ENCODE measurements around the gene TCTN1.
"Not testable (repeated sequence)": the region's sequence is repeated elsewhere in the genome, so short reads cannot be mapped to it uniquely, and the experiment has no call there.

TCTN1 gene

DNA sequence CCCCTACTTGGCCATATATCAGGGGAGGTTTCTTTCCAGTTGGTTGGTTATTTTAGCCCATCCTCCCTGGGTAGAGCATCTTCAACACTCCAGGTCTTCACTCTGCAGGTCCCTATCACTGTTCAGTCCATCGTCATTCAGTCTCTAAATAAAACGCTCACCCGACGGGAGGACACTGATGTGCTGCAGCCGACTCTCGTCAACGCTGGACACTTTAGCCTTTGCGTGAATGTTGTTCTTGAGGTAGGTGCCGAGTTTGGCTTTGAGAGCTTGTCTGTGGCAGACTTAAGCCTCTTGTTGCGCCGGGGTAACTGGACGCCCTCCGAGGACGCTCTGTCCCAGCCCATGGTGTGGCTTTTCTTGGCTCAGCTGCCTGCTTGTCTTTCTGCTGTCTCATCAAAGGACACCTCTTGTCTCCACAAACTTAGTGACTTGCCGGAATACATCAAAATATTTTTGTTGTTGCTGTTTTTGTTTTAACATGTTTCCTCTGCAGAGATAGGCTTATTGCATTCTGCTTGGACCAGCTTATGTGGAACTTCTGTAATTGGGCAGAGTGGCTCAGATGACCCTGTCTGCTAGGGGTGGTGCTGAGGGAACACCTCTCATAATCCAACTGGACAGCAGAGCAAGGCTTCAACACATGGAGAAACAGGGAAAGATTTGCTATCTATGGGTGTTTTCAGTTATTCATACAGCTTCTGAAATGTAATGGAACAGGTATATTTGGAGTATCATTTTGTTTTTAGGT is 26.5 kb downstream of the TCTN1 start:
- no peak for DNase-seq

DNA sequence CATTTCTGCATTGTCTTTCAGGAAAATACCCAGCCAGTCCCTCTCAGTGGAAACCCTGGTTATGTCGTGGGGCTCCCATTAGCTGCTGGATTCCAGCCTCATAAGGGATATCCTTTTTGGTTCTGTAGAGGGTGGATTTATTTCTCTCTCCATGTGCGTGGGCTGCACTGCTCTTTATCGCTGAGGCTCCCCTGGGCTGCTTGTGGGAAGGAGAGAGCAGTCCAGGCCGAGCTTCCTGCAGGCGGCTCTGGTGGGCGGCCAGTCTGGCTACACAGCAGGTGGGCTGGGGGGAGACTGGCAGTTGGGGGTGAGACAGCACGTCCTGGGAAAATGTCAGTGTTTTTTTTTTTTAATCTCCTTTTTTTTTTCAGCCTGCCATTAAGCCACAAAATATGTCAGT is 27.6 kb downstream of the TCTN1 start:
- no peak for DNase-seq

DNA sequence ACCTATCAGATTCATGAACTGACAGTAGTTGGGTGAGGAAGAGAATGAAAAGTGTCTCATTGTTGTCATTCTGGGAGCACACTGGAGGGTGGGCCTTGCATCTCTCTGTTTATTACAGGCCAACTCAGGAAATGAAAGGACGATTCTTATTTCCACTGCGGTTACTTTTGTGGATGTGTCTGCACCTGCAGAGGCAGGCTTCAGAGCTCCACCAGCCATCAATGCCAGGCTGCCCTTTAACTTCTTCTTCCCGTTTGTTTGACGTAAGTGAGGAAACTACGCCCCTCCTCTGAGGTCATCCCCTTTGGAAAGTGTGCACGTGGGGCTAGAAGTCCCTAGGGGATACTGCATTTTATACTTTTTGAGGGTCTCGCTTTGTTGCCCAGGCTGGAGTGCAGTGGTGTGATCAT is 33.7 kb downstream of the TCTN1 start:
- DNase-seq = no peak

DNA sequence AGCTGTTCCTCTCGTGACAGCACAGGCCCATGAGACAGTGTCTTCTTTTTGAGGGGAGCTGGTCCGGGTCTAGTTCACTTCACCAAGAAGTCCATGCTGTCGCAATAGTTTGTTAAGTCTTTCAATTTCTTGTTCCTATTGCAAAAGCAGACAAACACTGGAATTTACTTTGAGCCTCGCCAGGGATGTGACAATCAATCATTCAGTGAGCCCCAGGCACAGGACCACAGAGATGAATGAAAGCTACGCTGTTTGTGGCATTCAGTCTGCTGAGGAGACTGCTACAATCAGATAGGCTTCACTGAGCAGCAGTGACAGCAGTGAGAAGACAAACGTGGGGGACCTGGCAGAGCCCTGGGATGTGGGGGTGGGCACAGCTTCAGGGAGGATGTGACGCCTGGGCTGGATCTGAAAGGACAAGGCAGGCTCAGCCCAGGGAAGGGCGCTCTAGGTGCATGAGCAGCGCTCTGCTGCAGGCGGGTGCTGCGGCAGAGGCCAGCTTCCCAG is 35.5 kb downstream of the TCTN1 start:
- DNase-seq = no peak

DNA sequence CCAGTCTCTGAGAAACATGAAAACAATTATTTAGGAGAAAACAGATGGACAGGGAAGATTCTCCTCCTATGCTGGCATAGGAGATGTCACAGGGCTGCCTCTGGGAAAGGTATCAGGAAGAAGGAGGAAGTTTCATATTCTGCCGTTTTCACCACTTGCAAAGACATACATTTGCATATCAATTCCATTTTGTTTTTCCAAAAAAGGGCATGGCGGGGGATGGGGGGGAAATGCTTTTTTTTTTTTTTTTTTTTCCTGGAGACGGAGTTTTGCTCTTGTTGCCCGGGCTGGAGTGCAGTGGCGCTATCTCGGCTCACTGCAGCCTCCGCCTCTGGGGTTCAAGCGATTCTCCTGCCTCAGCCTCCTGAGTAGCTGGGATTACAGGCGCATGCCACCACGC is 40.3 kb downstream of the TCTN1 start:
- not testable (repeated sequence) for DNase-seq

DNA sequence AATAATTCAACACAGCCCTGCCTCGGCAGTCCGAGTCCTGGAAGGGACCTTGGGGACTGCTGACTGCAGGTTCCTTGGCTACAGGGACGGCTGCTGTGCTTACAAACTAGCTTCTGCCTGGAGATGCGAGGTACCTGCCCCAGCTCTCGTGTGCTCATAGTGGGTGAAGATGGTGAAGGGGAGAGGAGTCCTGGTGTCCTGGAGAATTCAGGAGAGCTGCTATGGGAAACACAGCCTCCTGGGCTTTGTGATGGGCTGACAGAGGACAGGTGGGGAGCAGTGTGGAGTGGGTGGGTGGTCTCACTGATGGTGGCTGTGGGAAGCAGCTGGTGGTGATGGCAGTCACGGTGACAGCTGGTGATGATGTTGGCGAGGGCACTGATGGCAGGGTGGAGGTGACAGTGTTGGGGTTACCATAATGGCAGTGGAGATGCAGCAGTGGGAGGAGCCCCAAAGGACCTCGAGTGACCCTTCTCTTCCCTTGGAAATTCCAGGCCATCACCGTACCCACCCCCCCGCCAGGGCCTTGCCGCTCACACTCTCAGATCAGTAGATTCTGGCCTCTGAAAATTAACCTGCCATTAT is 42.2 kb downstream of the TCTN1 start:
- no peak for DNase-seq

DNA sequence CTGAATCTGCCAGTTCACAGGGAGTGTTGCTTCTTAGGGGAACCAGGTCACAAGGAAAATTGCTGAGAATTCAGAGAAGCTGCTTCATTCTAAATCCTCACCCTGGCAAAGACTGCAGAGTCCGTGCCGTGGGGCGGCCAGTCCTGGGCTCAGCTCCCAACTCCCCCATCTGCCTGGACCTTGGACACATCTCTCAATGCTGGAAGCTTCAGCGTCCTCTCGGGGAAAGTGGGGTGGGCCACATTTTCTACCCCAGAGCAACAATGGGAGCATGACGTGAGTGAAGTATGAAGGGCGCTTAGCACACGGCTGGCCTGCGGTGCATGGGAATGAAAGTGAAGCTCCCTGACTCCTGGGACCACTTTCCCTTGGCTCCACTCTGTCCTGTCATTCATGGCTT is 43.8 kb downstream of the TCTN1 start:
- DNase-seq = no peak

DNA sequence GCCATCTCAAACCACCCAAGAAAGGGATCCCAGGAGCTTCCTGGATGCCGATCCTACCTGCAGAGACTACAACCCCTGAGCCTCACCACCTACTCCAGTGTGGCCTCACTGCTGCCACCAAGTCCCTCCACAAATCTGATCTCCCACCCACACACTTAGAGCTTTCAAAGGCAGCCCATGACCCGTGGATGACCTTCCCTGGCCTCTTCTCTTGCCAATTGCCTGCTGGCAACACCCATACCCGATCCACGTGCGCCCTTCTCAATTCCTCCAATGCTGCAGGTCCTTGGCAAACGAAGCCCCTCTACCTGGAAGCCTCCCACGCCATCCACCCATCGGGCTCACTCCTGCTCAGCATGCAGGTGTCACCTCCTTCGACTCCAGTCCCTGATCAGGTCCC is 44.3 kb downstream of the TCTN1 start:
- DNase-seq = no peak

DNA sequence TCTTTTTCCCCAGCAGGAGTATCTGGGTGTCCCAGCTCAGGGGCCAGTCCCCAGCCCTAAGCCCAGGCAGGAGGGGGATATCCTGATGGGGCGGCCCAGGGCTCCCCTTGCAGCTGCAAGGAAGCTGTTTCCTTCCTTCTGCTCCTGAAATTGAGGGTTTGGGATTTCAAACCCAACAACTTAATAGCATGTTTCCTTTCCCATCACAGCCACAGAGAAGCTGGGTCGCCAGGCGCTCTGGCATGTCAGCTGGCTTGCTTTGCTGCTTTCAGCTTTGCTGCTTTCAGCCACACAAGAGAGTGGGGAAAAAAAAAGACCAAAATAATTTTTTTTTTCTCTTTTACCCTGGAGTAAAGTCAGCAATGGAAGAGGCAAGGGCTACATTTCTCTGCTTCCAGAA is 44.9 kb downstream of the TCTN1 start:
- no peak for DNase-seq

DNA sequence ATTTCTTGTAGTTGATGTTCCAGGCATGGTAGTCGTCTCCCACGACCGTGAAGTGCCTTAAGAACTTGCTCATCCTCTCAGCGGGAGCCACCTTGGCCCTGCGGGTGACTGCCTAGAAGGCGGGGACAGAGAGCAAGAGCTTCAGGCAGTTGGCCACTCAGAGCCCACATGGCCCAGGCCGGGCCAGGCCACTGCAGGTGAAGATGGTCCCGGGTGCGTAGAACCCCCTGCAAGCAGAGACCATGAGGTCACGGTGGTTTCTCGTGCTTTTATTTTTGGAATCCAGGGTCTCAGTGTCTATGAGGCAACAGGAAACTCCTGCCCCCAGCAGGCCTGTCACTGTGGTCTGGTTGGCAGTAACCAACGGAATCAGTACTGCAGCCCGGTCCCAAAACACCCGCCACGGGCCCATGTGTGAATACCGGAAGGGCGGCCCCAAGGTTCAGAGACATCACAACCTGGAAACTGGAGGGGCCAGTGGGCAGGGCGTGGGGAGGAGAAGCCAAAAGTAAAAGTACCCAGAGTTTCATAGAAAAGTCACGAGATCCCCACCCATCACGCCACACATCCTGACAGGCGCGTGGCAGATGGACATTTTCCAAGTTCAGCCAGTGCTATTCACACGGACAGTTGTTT is 47.5 kb downstream of the TCTN1 start:
- DNase-seq = no peak

DNA sequence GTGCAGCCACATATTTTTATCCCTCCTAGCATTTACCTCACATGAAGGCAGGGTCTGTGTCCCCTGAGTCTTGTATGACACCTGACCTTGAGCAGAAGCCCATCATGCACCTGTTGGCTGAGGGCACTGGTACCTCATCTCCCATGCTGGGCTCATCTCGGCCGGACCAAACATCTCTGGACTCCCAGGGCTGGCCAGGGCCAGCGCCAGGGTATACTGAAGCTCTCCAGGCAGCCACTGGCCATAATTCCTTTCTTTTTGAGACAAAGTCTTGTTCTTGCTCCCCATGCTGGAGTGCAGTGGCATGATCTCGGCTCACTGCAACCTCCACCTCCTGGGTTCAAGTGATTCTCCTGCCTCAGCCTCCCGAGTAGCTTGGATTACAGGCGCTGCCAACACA is 53.0 kb downstream of the TCTN1 start:
- no peak for DNase-seq

DNA sequence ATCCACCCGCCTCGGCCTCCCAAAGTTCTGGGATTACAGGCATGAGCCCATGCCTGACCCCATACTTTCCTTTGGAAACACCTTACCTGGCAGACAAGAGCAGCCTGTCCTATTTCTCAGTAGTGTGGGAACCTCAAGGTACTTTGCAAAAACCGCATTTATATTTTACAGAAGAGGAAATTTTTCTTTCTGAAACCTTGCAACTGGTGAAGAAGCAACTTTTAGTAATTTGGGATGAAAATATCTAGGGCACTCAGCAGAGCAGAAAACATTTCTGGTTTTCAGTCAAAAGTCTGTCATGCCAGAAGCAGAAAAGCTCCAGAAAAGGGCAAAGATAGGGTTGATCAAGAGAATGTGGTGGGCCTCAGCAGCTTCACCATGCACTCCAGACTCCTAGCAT is 53.7 kb downstream of the TCTN1 start:
- no peak for DNase-seq

DNA sequence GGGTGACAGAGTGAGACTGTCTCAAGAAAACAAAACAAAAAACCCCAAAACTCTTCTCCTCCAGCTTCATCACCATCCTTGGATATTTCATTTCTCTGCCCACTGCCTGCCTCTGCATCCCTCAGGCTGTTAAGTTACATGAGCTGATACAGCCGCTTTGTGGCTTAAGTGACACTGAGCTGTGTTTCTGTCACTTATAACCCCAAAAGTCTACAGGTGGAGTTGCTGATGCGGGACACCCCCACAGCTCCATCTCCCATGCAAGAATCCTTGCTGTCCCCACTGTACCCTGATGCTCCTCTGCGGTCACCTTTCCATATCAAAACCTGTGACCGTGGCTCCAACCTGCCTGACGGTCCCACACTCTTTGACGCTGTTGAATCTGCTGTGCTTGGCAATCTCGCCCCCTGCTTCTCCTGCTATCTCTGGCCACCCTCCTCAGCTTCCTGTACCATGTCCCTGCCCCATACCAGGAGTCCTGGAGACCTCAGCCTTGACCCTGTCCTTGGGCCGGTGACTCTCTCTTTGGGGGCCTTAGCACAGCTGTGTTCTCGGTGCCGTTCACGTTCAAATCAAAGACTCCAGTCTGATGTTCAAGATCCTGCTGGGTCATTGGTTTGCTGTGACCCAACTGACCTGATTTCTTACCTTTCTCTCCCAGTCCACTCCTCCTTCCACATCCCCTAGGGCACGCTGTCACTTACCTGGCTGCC is 54.7 kb downstream of the TCTN1 start:
- DNase-seq = no peak

DNA sequence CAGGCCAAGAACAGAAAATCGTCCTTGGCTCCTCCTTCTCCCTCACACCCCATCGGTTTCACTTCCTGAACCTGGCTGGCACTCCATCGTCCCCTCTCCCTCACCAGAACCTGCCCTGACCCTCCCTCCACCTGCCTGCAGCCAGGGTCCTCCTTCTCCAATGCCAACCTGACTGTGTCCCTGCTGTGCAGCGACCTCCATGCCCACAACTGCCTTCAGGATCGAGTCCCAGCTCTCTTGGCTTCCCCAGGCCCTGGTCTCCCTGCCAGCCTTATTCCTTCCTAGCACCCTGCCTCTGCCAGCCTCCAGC is 55.2 kb downstream of the TCTN1 start:
- DNase-seq = no peak

DNA sequence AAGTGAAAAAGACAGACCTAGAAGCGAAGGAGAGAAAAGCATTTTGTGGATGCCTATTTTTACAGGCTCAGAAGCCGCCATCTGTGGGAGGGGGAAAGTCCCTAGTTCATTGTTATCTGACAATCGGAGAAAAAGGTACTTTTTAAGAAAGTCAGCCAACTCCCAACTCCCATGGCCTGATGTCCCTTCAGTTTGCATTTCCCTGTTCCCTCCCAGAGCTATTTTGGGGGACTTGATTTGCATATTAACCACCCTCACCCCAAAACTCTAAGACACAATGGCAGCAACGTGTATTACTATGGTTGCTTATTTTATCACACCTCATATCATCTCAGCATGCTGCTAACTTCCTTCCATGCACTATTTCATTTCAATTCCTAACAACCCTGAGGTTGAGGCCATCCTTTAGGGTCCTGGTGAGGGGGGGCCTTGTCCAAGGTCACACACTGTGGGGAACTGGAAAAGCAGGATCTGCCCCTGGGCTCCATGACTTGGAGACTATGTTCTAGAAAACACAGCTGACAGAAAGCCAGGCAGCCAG is 56.3 kb downstream of the TCTN1 start:
- DNase-seq = no peak

DNA sequence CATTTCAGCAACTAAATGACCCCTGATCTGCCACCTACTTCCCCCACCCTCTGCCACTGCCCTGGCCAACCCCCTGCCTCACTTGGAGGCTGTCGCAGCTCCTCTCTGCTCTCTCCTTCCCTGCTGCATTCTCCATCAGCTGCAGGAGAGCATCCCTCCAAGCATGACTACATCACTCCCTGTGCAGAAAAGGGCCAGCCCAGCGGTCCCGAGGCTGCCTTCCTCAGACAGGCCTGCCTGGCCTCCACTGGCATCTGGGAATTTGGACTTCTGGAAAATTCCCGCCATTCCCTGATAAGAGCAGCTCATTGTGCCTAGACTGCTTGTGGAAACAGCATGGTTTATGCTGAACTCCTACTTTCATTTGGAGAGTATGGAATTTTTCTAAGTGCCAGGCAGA is 62.2 kb downstream of the TCTN1 start:
- no peak for DNase-seq

DNA sequence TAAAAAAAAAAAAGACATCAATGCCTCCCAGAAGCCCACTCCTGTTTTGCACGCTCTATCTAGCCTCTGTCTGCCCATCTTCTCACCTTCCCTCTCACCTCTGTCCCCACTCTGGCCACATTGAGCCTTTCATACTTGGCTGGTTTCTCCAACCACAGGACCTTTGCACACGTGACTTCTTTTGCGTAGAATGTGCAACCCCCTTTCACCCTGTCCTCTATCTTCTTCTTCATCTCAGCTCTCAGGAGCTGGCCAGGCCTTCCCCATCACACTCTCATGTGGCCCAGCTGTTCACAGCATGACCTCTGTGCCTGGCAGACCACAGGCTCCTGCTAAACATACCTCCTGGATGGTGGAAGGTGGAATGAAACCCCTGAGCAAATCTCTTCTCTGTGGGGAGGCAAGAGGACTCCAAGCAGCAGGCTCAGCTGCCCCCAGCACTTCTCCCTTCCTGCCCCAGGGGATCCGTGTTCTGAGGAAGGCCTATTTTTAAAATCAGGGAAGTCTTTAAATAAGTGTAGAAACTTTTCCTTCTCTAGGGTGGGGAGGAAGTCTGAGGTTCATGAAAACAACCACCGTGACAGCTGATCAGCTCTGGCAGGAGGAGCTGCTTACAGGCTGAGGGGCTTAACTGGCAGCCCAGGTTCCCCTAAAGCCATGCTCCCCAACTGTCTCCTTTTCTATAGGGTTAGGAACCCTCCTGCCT is 63.4 kb downstream of the TCTN1 start:
- no peak for DNase-seq

DNA sequence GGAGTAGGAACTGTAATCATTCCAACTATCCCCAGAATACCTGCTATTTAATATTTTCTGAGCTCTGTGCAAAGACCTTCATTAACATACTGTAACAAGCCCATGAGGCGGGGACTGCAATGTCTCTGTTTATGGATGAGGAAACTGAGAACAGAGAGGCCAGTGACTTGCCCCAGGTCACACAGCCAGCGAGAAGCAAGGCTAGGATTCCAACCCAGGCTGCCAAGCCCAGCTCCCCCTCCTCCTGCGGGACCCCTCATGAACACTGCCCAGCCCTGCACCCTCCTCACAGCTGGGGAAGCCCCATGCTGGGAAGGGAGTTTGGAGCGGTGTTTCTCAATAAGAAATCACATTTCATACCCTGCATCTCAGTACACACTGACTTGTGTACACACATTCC is 64.1 kb downstream of the TCTN1 start:
- DNase-seq = no peak

DNA sequence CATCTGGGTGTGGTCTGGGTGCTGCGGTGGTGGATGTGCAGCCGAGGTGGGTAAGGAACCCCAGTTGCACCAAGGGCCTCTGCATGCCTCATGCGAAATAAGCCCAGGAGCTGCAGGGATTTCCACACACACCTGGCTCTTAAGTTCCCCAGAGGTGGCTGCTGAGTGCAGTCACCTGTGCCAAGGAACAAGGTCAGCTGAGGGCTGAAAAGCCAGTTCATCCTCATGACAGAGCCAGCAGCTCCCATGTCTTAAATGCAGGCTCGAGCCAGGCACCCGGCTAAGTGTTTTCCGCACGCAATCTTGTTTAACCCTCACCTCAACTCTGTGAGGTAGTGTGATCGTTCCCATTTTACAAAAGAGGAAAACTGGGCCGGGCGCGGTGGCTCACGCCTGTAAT is 65.3 kb downstream of the TCTN1 start:
- no peak for DNase-seq

DNA sequence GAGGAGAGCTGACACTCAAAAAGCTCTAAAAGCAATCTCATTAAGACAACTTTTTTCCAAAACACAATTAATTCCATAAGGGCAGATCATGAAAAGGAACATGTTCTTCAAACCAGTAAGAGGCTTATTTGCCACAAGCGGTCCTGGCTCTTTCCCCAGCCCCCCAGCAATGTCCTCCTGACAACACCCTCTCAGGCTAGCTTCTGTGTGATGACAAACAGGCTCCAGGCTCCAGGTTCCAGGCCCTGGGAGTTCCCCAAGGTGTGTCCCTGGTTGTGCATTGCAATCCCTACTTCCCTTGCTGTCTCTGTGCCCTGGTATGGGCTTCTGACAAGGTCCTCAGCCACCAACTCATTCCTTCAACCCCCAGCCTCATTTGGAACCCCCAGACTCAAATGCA is 66.1 kb downstream of the TCTN1 start:
- DNase-seq = no peak

DNA sequence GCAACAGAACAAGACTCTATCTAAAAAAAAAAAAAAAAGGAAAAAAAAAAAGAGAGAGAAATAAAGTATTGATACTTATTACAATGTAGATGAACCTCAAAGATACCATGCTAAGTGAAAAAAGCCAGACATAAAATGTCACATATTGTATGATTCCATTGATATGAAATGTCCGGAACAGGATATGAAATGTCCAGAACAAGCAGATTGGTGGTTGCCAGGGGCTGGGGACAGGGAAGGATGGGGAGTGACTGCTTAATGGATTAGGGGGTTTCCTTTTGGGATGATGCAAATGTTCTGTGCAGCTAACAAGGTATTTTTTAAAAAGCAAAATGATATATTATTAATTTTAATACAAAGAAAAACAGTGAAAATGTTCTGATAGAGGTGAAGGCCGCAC is 70.0 kb downstream of the TCTN1 start:
- DNase-seq = no peak

DNA sequence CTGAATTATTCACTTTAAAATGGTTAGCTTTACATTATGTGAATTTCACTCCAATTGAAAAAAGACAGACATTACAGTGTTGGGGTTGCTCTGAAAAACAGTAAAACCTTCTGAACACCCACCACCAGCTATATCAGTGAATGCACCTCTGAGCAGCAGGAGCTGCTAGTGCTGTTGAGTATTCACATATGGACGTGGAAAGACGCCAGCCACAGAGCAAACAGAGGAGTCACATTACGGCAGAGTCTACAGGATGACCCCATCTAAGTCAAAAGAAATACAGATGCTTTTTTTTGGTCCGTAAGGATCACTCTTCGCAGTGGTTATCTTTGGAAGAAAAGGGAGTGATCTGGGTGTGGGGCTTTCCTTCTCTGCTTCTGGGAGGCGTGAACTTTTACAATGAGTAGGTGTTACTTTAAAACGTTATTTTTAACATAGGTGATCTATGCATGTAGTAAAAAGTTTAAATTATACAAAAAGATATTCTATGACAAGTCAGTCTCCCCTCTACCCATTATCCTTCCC is 70.4 kb downstream of the TCTN1 start:
- no peak for DNase-seq

Measured in cerebellar nuclear complex (tissue), 1 donor.